ENCODE data around the gene SLC25A23. TPM values are rescaled to one million over a fixed set of nuclear protein-coding genes. Genes with fewer than 3 reads are reported as not detected.
"Not testable (repeated sequence)": the region's sequence is repeated elsewhere in the genome, so short reads cannot be mapped to it uniquely, and the experiment has no call there.

Gene SLC25A23
- total RNA-seq, 1 experiment from 2014 or later = 42.9 TPM

GRCh38 chr19:6429419-6430221 lies 30.0 kb downstream of the SLC25A23 start:
- Histone ChIP-seq H3K14ac (ENCODE audit: insufficient read depth, low read length) (no peak overlapping the region), H3K9me3 (ENCODE audit: control insufficient read depth, low read depth, low read length) (no peaks in the 10 kb centered on the region), H2BK12ac (ENCODE audit: insufficient read length, low read depth, low read length) (no peak overlapping the region), H2BK120ac (ENCODE audit: low read depth, low read length, poor library complexity, severe bottlenecking) (no peak overlapping the region), H2AFZ (ENCODE audit: low read length) (no peak overlapping the region), H4K20me1 (ENCODE audit: control insufficient read depth, insufficient read depth, insufficient read length) (no peaks in the 10 kb centered on the region), H3K79me1 (ENCODE audit: insufficient read depth, low read depth, low read length, poor library complexity, severe bottlenecking) (no peaks in the 10 kb centered on the region), H3K56ac (ENCODE audit: insufficient read length, low read depth, low read length) (no peak overlapping the region), H3K9ac (ENCODE audit: extremely low read depth, insufficient read length, low read length) (no peak overlapping the region), H3K27me3 (ENCODE audit: insufficient read depth, low read length) (no peaks in the 10 kb centered on the region), H4K8ac (replicated peaks; ENCODE audit: insufficient read length, low read depth, low read length) (no peak overlapping the region), H2BK15ac (ENCODE audit: low read depth, low read length) (no peak overlapping the region), H3K79me2 (ENCODE audit: insufficient read depth, low read length) (no peaks in the 10 kb centered on the region), H3K18ac (ENCODE audit: insufficient read length, low read depth, low read length) (no peak overlapping the region), H3K27ac (ENCODE audit: insufficient read length, low read depth, low read length) (no peak overlapping the region), H2AK5ac (ENCODE audit: insufficient read length, low read length) (no peak overlapping the region), H2BK20ac (ENCODE audit: low read depth, low read length, poor library complexity, severe bottlenecking) (no peak overlapping the region), H3K4me1 (ENCODE audit: insufficient read depth, low read length) (no peaks in the 10 kb centered on the region), H4K91ac (ENCODE audit: insufficient read length, low read depth, low read length) (no peak overlapping the region), H3T11ph (ENCODE audit: low read length) (no peak overlapping the region), H2BK5ac (ENCODE audit: insufficient read length, low read length) (no peak overlapping the region), H3K23me2 (ENCODE audit: insufficient read length, low read depth, low read length, poor library complexity, severe bottlenecking) (no peaks in the 10 kb centered on the region), H3K23ac (ENCODE audit: insufficient read length, low read depth, low read length) (no peak overlapping the region), H3K4ac (ENCODE audit: low read depth, low read length) (no peak overlapping the region), H3K4me2 (ENCODE audit: insufficient read depth, insufficient read length, low read length) (no peak overlapping the region), H4K5ac (ENCODE audit: insufficient read length, low read depth, low read length) (no peak overlapping the region)
- Mint-ChIP-seq H3K9me3 (peaks cover 6 to 8% of the 10 kb centered on the region in 2 experiments), H3K27ac (no peak overlapping the region; a peak in 2 of 7 replicates), H3K27me3 (ENCODE audit: low read depth) (peaks cover 30% of the 10 kb centered on the region), H3K36me3 (ENCODE audit: insufficient read depth in 1 of 3, low read depth in 3 of 3) (peaks cover 0 to 5% (median 4%) of the 10 kb centered on the region in 3 experiments; a peak in 5 of 7 replicates), H3K4me3 (peak overlapping the region in 1 of 2 experiments; percentile 38; a peak in 1 of 5 replicates), H3K4me1 (peaks cover 0 to 5% of the 10 kb centered on the region in 2 experiments; a peak in 1 of 4 replicates)
- 100% methylated on average over 1 of the region's 20 CpGs for WGBS (ENCODE audit: extremely low coverage, insufficient read length, low lambda C conversion rate)
- no peak for DNase-seq
- TF ChIP-seq CTCF (conservative IDR thresholded peaks at IDR 0.05) = no peak

- not testable (repeated sequence) for H2BK12ac ChIP-seq (ENCODE audit: insufficient read length, low read depth, low read length); H4K20me1 ChIP-seq (ENCODE audit: control insufficient read depth, insufficient read depth, insufficient read length); H3K79me1 ChIP-seq (ENCODE audit: insufficient read depth, low read depth, low read length, poor library complexity, severe bottlenecking); H3K4me1 Mint-ChIP-seq; H3K27ac Mint-ChIP-seq; H2BK5ac ChIP-seq (ENCODE audit: insufficient read length, low read length); H3K9ac ChIP-seq (ENCODE audit: extremely low read depth, insufficient read length, low read length); H3K9me3 Mint-ChIP-seq; H3K56ac ChIP-seq (ENCODE audit: insufficient read length, low read depth, low read length); H3K23ac ChIP-seq (ENCODE audit: insufficient read length, low read depth, low read length); H3T11ph ChIP-seq (ENCODE audit: low read length); H3K27me3 ChIP-seq (ENCODE audit: insufficient read depth, low read length); H3K4me3 Mint-ChIP-seq; H3K4me1 ChIP-seq (ENCODE audit: insufficient read depth, low read length); H2BK15ac ChIP-seq (ENCODE audit: low read depth, low read length); H4K91ac ChIP-seq (ENCODE audit: insufficient read length, low read depth, low read length); H3K14ac ChIP-seq (ENCODE audit: insufficient read depth, low read length); H3K9me3 ChIP-seq (ENCODE audit: control insufficient read depth, low read depth, low read length); H3K79me2 ChIP-seq (ENCODE audit: insufficient read depth, low read length); H3K4me2 ChIP-seq (ENCODE audit: insufficient read depth, insufficient read length, low read length); H2BK20ac ChIP-seq (ENCODE audit: low read depth, low read length, poor library complexity, severe bottlenecking); H2BK120ac ChIP-seq (ENCODE audit: low read depth, low read length, poor library complexity, severe bottlenecking); H2AK5ac ChIP-seq (ENCODE audit: insufficient read length, low read length); H3K18ac ChIP-seq (ENCODE audit: insufficient read length, low read depth, low read length); H3K4ac ChIP-seq (ENCODE audit: low read depth, low read length); H3K23me2 ChIP-seq (ENCODE audit: insufficient read length, low read depth, low read length, poor library complexity, severe bottlenecking); H4K8ac ChIP-seq (replicated peaks; ENCODE audit: insufficient read length, low read depth, low read length); H4K5ac ChIP-seq (ENCODE audit: insufficient read length, low read depth, low read length); H3K27ac ChIP-seq (ENCODE audit: insufficient read length, low read depth, low read length); DNase-seq; H3K36me3 Mint-ChIP-seq (ENCODE audit: insufficient read depth in 1 of 3, low read depth in 3 of 3); H2AFZ ChIP-seq (ENCODE audit: low read length)
- WGBS (ENCODE audit: extremely low coverage, insufficient read length, low lambda C conversion rate) = no CpG with 5 or more reads among the region's 2 CpGs
- H3K27me3 Mint-ChIP-seq (ENCODE audit: low read depth) = peaks cover 30% of the 10 kb centered on the region
These were observed 30.7 kb downstream of the SLC25A23 start for GRCh38 chr19:6428692-6429418.

Measured in H9 (cell line).